Ishikawa (cell line): ENCODE results near the gene CNNM2.

Experiments
- CEBPB ChIP-seq: IDR thresholded peaks from 2 replicates; pipeline ENCODE4 v1.6.1; 2012
- EP300 ChIP-seq: IDR thresholded peaks from 2 replicates; pipeline ENCODE4 v1.6.1; 2012; ENCODE audit warnings: borderline replicate concordance
- FOXM1 ChIP-seq: IDR thresholded peaks from 2 replicates; pipeline ENCODE4 v1.6.1; 2012; ENCODE audit warnings: low read depth, borderline replicate concordance
- RAD21 ChIP-seq: IDR thresholded peaks from 2 replicates; pipeline ENCODE4 v1.6.1; 2012; ENCODE audit warnings: low read depth
- TAF1 ChIP-seq: IDR thresholded peaks from 2 replicates; pipeline ENCODE4 v1.6.1; 2012; ENCODE audit warnings: low read depth, mild to moderate bottlenecking
- TEAD4 ChIP-seq: IDR thresholded peaks from 2 replicates; pipeline ENCODE4 v1.6.1; 2012
- YY1 ChIP-seq: IDR thresholded peaks from 2 replicates; pipeline ENCODE4 v1.6.1; 2012; ENCODE audit warnings: low read depth
- ZBTB7A ChIP-seq: IDR thresholded peaks from 2 replicates; pipeline ENCODE4 v1.6.1; 2012; ENCODE audit warnings: low read depth
- TF ChIP-seq, protein P1 (sequence below): IDR thresholded peaks from 2 replicates; pipeline ENCODE4 v1.6.1; 2012

DNA sequence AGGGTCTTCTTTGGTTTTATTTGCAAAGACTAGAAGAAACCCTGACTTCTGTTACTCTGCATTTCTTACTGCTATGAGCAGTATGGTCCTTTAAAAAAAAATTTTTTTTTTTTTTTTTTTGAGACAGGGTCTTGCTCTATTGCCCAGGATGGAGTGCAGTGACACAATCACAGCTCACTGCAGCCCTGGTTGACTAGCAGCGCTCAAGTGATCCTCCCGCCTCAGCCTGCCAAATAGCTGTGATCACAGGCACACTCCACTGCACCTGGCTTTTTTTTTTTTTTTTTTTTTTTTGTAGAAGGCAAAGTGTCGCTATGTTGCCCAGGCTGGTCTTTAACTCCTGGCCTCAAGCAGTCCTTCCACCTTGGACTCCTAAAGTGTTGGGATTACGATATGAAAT lies 17.4 kb downstream of the CNNM2 start:
- TF ChIP-seq ZBTB7A (no peak), TEAD4 (no peak), EP300 (no peak), CEBPB (no peak), YY1 (no peak), TAF1 (no peak), FOXM1 (no peak), RAD21 (no peak)
- TF ChIP-seq, protein P1, sequence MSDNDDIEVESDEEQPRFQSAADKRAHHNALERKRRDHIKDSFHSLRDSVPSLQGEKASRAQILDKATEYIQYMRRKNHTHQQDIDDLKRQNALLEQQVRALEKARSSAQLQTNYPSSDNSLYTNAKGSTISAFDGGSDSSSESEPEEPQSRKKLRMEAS = no peak
